ENCODE measurements around the gene NOD2.

The NOD2 gene

GRCh38 chr16:50671644-50672260 lies 21.7 kb upstream of the NOD2 start:
- DNase-seq: no peak

DNA sequence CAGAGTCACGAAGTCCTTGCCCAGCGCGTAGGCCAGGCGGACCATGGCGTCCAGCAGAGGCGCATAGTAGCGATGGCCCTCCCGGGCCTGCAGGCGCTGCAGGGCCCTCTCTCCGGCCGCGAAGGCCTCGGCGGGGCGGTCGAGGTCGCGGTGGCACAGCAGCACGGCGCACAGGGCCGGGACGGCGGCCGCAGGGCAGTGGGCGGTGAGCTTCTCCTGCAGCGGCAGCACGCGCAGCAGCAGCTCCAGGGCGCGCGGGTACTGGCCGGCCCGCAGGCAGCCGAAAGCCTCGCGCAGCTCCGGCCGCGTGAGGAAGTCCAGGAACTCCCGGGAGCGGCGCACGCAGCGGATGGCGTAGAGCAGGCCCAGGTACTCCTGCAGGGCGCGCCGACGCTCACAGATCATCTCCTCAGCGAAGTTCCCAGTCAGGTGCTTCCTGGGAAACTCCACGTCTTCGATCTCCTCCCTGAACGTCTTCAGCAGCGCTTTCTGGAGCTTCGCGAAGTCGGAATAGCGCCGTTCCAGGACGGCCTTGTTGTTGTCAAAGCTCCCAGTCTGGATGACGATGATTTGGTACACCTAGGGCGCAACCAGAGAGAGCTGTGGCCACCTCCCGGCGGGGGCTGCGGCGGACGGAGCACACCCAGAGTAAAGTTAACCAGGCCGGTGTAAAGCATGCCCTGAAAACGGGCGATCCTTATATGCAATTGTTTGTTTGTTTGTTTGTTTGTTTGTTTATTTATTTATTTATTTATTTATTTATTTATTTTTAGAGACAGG lies 19.7 kb upstream of the NOD2 start:
- DNase-seq: no peak

DNA sequence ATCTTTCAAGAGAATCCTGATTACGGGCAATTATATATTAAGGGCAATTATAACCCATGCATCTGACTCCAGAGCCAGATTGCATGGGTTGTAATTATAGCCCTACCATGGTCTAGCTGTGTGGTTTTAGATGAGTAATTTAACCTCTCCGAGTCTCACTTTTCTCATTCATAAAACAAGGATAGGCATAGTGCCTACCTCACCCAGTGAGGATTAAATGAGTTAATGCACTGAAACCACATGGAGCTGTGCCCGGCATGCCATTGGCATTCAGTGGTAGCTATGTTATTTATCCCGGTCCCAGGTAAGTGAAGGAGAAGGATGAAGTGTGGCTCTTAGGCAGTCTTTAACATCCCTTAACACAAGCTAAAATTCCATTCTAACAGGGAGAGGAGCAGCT lies 18.6 kb upstream of the NOD2 start:
- no peak for DNase-seq

DNA sequence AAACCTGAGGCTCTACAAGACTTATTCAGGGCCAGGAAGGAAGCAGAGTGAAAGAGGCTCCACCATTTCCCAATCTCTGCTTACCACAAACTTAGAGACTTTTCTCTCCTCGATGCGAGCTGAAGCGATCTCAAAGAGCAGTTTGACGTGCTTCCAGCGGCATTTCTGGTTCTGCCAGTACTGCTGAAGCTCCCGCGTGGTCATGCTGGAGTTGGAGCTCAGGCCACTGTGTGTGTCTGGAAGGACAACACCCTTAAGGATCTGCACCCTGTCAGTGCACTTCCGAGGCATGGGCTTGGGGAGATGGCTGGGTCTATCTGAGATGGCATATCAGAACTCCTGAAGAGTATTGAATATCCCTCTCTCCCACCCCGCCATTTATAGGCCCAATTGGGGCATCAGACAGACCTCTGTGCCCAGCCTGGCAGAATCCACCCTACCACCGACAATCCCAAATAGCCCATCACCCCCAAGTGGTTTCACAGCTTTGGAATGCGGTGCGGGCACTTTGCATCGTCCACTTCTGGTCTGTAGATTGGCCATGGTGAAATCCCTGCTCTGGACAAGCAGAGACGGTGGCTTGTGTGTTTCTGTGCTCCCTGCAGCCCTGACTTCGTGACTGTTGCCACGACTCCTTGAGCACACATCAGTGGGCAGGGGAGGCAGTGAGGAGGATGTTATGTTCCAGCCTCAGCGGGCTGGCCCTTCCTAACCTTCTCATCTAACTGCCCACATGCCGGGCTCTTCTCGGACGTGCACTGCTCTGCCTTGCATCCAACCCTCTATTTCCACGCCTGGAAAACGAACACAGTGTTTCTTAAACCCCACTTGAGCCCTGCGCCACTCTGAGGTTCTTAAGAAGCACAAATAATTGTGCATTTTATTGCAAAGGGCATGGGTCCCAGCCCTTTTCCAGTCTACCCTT lies 17.5 kb upstream of the NOD2 start:
- no peak for DNase-seq

GRCh38 chr16:50676684-50677225 lies 16.7 kb upstream of the NOD2 start:
- no peak for DNase-seq

- DNase-seq: no peak
Measured at GRCh38 chr16:50677351-50677750, 16.1 kb upstream of the NOD2 start.

DNA sequence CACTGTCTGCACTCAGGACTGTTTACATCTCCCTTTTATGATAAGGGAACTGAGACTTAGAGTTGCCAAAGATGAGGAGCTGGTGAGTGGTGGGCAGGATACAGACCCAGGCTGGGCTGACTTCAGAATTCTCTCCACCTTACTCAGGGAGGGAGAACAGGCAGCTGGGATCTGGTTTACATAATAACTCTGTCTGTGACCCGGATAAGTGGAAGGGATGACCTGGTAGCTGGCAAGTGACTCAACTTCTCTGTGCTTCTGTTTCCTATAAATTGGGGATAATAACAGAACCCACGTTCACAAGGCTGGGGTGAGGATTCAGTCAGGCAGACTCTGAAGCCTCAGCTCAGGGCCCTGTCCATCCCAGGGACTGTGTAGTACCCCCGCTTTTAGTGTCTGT lies 14.9 kb upstream of the NOD2 start:
- no peak for DNase-seq

DNA sequence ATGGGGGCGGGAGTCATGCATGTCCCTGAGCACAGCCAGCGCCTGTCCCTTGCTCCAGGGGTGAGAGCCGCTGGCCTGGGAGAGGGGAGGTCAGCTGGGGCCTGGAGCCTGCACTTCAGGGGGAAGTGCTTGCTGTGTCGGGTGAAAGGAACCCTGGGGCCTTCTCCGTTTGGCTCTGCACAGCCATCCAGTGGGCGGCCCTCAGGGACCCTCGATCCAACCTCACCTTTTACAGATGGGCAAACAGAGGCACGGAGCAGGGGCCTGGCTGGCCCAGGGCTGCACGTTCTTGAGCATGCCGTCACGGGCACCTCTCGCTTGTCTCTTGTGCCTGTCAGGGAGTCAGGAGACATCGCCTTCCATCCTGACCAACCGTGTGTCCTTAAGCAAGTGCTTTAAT lies 14.1 kb upstream of the NOD2 start:
- no peak for DNase-seq

- no peak for DNase-seq
Measured at GRCh38 chr16:50679676-50680555, 13.5 kb upstream of the NOD2 start.

DNA sequence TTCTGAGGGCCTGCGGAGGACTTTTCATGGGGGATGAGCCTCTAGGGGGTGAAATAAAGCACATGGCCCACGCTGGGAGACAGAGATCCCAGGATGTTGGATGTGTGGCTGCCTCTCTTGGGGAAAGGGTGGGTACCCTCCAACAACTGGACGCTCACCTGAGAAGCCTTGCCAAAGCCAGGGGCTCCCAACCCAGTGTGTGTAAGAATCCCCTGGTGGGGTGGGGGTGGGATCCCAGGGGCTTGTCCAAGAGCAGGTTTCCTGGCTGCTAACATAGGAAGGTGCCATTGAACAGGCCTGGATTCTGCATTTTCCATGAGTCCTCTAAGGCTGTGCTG lies 12.9 kb upstream of the NOD2 start:
- DNase-seq: no peak

DNA sequence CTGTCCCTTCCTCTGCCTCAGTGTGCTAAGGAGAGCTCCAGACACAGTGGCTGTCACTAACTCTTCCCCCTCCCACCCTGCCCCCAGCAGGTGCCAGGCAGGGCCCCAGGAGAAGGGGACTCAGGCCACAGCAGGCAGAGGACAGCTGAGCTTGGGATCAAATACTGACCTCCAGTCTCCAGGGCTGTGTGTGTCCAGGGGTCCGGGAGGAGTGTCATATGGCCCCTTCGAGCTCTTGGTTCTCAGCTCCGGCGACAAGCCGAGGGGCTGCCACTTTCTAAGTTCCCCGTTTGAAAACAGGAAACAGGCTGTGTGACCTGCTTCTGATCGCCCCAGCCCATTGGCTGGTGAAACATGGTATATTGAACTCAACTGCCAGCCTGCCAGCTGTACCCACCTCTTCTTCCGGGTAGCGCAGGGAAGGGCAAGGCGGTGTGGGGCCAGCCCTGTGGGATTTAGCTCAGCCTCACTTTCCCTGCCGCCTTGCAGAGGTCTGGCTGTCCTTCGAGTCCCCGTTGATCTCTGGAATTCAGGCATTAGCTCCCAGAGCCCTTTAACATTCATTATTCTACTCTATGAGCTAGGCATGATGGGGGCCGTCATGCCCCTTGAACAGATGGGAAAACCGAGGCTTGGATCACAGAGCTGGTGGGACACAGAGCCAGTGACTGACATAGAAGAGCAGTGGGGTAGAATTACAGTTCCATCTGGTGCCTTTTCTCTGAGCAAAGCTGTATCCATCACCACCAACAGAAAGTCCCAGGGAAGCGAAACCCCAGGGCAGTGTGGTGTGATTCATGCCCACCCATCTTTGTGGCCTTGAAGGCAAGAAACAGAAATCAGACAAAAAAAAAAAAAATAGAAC lies 12.2 kb upstream of the NOD2 start, which contains the start of gene SNX20:
Gene SNX20 (minus strand): TSS at position 292 of the 865 bp plus-strand sequence. CDS start 3,786 bp downstream, outside the sequence.
- DNase-seq: no peak

GRCh38 chr16:50683689-50684374 lies 9.6 kb upstream of the NOD2 start:
- no peak for DNase-seq

DNA sequence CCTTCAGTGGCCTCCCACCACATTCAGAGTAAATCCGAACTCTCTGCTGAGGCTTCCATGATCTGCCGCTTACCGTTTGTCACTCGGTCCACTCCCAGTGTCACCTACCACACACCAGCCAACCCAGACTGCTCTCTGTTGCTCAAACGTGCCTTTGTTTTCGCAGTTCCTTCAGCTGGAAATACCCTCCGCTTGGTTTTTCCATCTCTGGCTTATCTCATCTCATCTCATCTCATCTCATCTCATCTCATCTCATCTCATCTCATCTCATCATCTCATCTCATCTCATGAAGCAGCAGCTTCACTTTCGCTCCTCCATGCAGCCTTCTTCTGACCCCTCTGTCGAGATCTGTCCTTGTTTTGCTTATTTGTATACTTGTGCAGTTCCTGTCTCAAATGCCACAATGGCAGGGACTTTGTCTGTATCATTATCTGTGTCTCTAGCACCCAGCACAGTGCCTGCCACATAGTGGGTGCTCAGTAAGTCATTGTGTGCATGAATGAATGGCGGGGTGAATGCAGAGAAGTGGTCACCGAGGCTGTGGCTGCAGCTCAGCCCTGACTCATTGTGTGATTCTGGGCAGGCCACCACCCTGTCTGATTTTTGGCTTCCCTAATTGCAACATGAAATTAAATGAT lies 8.5 kb upstream of the NOD2 start:
- DNase-seq: no peak

- DNase-seq: no peak
Measured at GRCh38 chr16:50685462-50686063, 7.8 kb upstream of the NOD2 start.

DNA sequence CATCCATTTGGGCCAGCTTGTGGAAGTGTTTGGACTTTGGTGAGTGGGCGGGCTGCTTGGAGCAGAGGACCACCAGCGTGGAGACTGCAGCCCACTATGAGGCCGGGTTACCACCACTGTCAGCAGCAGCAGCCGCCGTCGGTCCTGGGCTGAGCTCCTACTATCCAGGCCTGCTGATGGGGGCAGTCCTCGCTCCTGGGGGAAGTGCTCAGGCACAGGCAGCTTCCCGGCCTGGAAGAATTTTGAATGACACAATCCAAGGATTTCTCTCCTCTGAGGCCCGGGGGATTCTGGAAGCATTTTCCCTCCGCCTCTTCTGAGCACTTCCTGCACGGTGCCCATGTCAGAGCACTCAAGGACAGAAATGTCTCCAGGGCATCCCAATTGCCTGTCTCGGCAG lies 5.3 kb upstream of the NOD2 start:
- no peak for DNase-seq

DNA sequence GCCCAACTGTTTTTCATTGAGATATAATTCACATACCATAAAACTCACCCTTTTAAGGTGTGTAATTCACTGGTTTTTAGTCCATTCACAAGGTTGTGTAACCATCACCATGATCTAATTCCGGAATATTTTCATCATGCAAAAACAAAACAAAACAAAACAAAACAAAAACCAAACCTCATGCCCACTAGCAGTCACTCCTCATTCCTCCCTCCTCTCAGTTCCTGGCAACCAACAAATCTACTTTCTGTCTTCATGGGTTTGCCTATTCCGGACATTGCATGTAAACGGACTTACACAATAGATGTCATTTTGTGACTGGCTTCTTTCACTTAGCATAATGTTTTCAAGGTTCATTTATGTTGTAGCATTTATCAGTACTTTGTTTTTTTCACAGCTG lies 4.5 kb upstream of the NOD2 start:
- DNase-seq: no peak

DNA sequence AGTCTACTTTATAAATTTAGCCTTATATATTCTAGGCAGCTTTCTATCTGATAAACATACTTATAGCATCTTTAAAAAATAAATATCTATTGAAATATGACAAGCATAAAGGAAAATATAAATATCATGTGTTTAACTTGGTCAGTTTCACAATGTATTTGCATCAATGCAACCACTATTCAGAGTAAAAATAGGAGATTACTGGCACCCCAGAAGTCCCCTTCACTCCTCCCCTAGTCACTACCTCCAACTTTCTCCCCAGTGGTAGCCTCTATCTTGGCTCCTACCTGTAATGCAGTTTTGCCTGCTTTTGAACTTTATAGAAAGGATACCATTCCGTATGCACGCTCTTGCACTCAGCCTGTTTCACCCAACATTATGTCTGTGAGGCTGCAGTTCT lies 3.2 kb upstream of the NOD2 start:
- no peak for DNase-seq

GRCh38 chr16:50692644-50692998 lies 785 bp upstream of the NOD2 start:
- no peak for DNase-seq

- no peak for DNase-seq
Measured at GRCh38 chr16:50694206-50694605, 800 bp downstream of the NOD2 start.
